Measurements from ENCODE around the gene PLEKHG4. TPM values are rescaled to one million over a fixed set of nuclear protein-coding genes. Genes with fewer than 3 reads are reported as not detected.

PLEKHG4 gene
- total RNA-seq, 1 donor from 2014 or later: 0.32 TPM

GRCh38 chr16:67326115-67326471, 46.8 kb downstream of the PLEKHG4 start:
- DNase-seq (ENCODE audit: low read depth): no peak

- peak; percentile 13 for DNase-seq (ENCODE audit: low read depth)
Measured at GRCh38 chr16:67326472-67327309, 47.4 kb downstream of the PLEKHG4 start, which contains the start of the genes KCTD19 and LRRC36. KCTD19 (minus strand) TSS chr16:67326741; CDS start chr16:67326707, 34 bp downstream. LRRC36 (plus strand) TSS chr16:67326815; CDS start chr16:67326863, 48 bp downstream.

- no peak for DNase-seq (ENCODE audit: low read depth)
Measured at GRCh38 chr16:67327743-67328142, 48.4 kb downstream of the PLEKHG4 start.

GRCh38 chr16:67329901-67330300, 50.6 kb downstream of the PLEKHG4 start:
- DNase-seq (ENCODE audit: low read depth): no peak

GRCh38 chr16:67333315-67333714, 54.0 kb downstream of the PLEKHG4 start:
- no peak for DNase-seq (ENCODE audit: low read depth)

- no peak for DNase-seq (ENCODE audit: low read depth)
Measured at GRCh38 chr16:67336116-67336515, 56.8 kb downstream of the PLEKHG4 start.

- no peak for DNase-seq (ENCODE audit: low read depth)
Measured at GRCh38 chr16:67336648-67337047, 57.3 kb downstream of the PLEKHG4 start.

Other genes starting within 250 kb of the PLEKHG4 start
- gene PHAF1, start 169.6 kb upstream of the PLEKHG4 start, total RNA-seq: 22.4 and 30.7 TPM in 2 replicates
- gene B3GNT9, start 128.5 kb upstream of the PLEKHG4 start, total RNA-seq: 56.1 and 57.4 TPM in 2 replicates
- 19.1 and 21.0 TPM in 2 replicates for gene TRADD, start 119.6 kb upstream of the PLEKHG4 start, total RNA-seq
- gene FBXL8, start 119.6 kb upstream of the PLEKHG4 start, total RNA-seq: 39.3 and 46.4 TPM in 2 replicates
- 20.9 and 29.3 TPM in 2 replicates for gene HSF4, start 114.8 kb upstream of the PLEKHG4 start, total RNA-seq
- gene NOL3, start 109.0 kb upstream of the PLEKHG4 start, total RNA-seq: 70.9 and 86.5 TPM in 2 replicates
- gene MATCAP1, start 95.6 kb upstream of the PLEKHG4 start, total RNA-seq: 27.2 and 28.6 TPM in 2 replicates
- gene EXOC3L1, start 89.4 kb upstream of the PLEKHG4 start, total RNA-seq: 0.99 and 2.1 TPM in 2 replicates
- gene E2F4, start 87.4 kb upstream of the PLEKHG4 start, total RNA-seq: 75.8 and 93.9 TPM in 2 replicates
- gene ELMO3, start 80.4 kb upstream of the PLEKHG4 start, total RNA-seq: 0.56 and 0.99 TPM in 2 replicates
- 31.6 and 32.8 TPM in 2 replicates for gene TMEM208, start 52.4 kb upstream of the PLEKHG4 start, total RNA-seq
- 9.6 and 28.5 TPM in 2 replicates for gene FHOD1, start 32.1 kb upstream of the PLEKHG4 start, total RNA-seq
- gene SLC9A5, start 30.6 kb upstream of the PLEKHG4 start, total RNA-seq: 0.94 and 1.2 TPM in 2 replicates
- gene KCTD19, start 47.2 kb downstream of the PLEKHG4 start, total RNA-seq: not detected in 2 replicates
- not detected in 2 replicates for gene LRRC36, start 47.3 kb downstream of the PLEKHG4 start, total RNA-seq
- 30.0 and 67.0 TPM in 2 replicates for gene TPPP3, start 114.0 kb downstream of the PLEKHG4 start, total RNA-seq
- gene ZDHHC1, start 136.9 kb downstream of the PLEKHG4 start, total RNA-seq: 12.8 and 19.2 TPM in 2 replicates
- 6.1 and 31.3 TPM in 2 replicates for gene HSD11B2, start 151.6 kb downstream of the PLEKHG4 start, total RNA-seq
- 190 and 234 TPM in 2 replicates for gene ATP6V0D1, start 201.6 kb downstream of the PLEKHG4 start, total RNA-seq
- gene AGRP, start 204.0 kb downstream of the PLEKHG4 start, total RNA-seq: not detected in 2 replicates
- gene RIPOR1, start 249.3 kb downstream of the PLEKHG4 start, total RNA-seq: 32.4 and 37.8 TPM in 2 replicates

Data from myocyte (in vitro differentiated cells).